ENCODE measurements around the gene PAXX.

The PAXX gene

DNA sequence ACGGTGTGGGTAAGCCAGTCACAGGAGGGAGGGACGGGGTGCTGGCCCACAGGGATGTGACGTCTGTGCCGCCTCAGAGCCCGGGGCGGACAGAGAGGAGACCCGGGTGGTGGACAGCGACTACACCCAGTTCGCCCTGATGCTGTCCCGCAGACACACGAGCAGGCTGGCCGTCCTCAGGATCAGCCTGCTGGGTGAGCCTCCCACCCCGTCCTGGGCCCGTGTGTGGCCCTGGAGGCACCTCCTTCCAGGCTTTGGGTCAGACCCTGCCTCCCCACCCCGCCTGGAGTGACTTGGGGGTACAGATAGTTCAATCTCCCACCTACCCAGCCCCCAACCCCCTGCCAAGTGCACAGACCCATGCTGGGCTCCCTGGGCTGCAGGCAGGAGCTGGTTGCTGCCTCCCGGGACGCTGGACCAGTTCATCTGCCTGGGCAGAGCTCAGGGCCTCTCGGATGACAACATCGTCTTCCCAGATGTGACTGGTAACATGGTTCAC lies 38.4 kb upstream of the PAXX start:
- no peak for DNase-seq

DNA sequence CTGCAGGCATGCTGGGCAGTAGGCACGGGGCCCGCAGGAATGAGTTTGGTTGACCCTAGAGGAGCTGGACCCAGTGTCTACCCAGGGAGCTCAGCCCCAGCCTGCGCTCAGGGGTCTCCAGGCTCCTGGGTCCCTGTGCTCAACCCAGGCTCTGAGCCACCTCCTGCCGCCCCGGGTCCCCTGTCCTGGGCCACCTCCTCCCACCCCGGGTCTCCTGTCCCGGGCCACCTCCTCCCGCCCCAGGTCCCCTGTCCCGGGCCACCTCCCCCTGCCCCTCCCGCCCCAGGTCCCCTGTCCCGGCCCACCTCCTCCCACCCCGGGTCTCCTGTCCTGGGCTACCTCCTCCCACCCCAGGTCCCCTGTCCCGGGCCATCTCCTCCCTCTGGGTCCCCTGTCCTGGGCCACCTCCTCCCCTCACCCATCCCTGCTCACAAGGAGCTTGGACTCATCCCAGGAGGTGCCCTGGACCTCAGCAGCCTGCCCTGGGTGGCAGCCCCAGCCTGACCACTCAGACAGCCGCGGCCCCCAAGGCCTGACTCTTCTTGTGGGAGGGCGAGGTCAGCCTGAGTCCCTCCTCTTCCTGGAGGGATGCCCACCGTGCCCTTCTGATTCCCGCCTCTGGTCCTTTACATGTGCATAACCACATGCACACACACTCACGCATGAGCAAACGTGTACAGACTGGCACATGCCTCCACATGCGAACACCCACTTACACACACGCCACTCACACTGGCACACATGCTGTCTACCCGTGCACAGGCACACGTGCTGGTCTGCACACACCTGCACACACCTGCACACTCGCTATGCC lies 37.7 kb upstream of the PAXX start:
- no peak for DNase-seq

DNA sequence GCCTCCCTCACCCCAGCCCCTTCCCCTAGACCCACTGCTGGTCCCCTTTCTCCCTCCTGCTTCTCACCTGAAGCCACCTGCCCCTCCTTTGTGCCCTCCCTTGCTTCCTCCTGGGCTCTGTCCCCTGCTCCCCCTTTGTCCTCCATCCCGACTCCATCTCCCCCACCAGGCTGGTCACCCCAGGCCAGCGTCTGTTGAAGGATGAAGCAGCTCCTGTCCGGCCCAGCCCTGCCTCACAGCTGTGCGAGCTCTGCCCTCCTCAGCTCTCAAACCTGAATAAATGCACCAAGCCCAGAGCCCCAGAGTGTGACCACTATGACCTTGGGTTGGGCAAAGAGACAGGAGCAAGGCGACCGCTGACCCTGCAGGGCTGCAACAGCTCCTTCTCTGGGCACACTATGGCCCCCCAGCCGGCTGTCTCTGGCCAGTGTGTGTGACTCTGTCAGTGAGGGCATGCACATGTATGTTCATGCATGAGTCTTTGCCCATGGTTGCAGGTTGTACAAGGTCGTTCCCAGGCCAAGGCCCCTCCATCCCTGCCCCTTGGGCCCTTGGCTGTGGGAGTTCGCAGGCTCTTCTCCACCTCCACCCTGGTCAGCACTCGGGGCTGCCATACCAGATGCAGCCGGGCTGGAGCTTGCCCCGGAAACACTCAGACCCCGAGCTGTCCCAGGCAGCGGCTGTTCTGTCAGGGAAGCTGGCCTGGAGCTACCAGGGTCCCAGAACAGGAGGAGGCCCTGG lies 36.9 kb upstream of the PAXX start:
- DNase-seq, result no peak

DNA sequence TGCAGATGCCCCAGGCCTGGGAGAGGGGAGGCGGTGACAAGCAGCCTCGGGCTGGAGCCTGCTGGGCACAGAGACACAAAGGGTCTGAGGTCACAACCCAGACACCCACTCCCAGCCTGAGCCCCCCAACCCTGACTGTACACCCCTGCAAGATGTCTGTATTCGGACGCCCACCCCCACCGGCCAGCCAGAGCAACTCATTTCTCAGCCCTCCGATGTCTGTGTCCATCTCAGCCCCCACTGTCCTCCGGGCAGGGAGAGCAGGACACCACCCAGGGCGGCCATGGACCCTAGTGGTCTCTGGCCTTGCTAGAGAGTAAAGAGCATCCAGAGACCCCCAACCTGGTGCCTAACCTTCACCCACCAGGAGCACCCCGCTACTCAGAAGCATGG lies 36.3 kb upstream of the PAXX start:
- DNase-seq, result no peak

DNA sequence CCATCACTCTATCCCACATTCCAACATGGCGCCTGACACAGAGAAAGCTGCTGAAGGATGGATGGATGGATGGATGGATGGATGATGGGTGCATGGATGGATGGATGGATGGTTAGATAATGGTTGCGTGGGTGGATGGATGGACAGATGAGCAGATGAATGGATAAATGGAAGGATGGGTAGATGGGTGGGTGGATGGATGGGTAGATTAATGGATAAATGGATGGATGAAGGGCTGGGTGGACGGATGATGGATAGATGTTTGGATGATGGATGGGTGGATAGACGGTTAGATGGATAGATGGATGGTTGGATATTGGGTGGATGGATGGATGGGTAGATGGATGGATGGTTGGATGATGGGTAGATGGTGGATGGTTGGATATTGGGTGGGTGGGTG lies 35.6 kb upstream of the PAXX start:
- no peak for DNase-seq

DNA sequence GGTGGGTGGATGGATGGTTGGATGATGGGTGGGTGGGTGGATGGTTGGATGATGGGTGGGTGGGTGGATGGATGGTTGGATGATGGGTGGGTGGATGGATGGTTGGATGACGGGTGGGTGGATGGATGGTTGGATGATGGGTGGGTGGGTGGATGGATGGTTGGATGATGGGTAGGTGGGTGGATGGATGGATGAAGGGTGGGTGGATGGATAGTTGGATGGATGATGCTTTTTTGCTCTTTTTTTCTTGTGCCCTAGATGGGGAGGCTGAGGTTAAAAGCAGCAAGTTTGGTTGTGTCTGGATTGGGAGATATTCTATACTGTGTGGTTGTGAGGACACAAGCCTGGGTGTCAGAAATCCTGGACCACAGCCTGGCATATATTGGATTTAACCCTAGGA lies 34.8 kb upstream of the PAXX start:
- no peak for DNase-seq

DNA sequence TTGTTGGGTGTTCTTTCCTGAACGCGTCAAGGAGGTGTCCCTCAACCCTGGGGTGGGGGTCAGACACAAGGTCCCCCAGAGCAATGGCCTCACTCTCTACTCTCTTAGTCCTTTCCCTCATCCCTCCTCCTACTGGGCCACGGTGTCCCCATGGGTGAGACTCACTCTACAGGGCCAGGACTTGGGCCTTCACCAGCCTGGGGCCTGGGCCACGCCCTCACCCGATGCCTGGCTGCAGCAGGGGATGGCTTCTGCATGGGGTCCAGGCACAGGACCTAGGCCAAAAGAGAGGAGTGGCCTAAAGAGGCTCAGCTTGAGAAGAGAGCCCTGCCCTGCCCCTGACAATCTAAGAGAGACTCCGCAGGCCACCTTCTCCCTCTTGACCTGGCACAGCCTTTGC lies 34.3 kb upstream of the PAXX start:
- DNase-seq, result no peak

DNA sequence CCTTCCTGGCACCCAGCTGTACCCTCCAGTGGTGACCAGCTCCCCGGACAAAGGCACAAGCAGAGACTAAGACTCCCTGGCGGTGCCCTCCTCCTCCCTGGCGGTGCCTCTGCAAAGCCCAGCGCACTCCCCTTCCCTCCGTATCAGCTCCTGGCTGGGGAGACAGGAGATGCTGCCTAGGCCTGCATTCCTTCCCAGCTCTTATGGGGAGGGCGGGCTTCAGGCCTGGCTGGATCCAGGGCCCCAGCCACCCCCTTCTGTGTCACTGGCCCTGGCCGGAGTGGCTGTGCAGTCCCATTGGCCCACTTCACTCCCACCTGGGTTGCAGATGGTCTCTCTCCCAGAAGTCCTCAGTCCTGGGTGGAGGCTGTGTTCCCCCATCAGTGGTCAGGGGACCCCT lies 33.7 kb upstream of the PAXX start:
- no peak for DNase-seq

DNA sequence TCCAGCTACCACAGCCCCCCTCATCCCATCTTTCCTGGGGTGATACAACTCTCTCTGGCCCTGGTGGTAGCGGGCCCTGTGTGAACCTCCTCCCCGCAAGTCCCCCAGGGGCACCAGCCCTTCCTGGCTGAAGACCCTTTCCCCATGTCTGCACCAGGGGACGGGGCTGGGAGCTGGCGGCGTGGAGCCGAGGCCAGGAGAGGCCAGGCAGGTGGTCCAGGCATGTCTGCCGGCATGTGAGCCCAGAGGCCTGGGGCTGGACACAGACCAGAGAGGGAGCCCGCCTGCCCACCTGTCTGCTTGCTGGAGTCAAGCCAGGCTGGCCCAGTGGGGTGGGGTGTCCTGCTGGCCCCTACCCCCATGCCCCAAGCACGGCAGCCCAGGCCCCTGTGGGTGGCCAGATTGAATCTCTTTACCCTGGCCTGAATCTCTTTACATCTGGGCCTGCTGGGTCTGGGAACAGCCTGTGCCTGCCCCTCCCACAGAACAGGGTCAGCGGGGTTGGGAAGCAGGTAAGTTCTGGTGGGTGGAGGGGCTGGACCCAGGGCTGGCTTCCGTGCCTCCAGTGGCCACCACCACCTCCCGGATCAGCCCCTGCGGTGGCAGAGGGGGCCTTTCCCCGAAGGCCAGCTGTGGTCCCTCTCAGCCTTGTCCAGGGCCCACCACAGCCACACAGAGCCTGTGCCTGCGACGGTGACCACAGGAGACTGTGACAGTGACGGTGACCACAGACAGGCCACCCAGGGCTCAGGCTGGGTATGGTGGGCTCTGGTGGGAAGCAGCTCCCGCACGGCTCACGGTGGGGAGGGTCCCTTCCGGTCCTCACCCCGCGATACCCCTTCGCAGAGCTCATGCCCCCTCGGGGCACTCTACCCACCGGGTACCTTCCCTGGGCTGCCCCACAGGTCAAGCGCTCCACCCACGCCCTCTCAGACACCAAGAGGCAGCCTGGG lies 33.0 kb upstream of the PAXX start:
- DNase-seq, result no peak

DNA sequence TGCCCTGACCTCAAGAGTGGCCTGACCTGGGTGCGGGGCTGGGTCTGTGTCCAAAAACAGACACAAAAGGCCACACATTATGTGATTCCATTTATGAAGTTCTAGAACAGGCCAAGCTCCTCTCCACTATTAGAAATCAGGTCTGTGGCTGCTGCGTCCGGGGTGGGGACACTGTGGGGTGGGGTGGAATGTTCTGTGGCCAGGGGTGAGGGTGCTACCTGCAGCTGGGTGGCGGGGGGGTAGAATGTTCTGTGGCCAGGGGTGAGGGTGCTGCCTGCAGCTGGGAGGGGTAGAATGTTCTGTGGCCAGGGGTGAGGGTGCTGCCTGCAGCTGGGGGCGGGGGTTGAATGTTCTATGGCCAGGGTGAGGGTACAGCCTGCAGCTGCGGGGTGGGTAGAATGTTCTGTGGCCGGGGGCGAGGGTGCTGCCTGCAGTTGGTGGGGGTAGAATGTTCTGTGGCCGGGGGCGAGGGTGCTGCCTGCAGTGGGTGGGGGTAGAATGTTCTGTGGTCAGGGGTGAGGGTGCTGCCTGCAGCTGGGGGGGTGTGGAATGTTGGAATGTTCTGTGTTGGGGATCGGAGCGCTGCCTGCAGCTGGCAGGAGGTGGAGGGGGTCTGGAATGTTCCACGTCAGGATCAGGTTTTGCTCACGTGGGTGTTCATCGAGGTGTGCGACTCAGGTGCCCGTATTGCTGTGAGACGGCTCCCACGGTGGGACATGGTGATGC lies 31.8 kb upstream of the PAXX start:
- DNase-seq, result no peak

DNA sequence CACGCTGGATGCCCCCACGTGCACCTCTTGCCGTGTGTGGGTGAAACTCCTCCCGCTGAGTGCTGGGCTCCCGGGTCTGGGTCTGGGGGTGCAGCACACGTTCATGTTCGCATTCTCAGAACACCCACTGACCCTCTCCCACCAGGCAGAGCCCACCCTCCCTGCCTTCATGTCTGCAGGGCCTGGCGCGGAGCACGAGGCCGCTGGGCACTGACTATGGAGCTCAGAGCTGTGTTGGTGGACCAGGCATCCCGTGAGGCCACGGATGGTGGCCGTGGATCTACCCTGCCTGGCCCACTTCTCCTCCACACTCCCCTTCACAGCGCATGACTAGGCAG lies 31.3 kb upstream of the PAXX start:
- no peak for DNase-seq

DNA sequence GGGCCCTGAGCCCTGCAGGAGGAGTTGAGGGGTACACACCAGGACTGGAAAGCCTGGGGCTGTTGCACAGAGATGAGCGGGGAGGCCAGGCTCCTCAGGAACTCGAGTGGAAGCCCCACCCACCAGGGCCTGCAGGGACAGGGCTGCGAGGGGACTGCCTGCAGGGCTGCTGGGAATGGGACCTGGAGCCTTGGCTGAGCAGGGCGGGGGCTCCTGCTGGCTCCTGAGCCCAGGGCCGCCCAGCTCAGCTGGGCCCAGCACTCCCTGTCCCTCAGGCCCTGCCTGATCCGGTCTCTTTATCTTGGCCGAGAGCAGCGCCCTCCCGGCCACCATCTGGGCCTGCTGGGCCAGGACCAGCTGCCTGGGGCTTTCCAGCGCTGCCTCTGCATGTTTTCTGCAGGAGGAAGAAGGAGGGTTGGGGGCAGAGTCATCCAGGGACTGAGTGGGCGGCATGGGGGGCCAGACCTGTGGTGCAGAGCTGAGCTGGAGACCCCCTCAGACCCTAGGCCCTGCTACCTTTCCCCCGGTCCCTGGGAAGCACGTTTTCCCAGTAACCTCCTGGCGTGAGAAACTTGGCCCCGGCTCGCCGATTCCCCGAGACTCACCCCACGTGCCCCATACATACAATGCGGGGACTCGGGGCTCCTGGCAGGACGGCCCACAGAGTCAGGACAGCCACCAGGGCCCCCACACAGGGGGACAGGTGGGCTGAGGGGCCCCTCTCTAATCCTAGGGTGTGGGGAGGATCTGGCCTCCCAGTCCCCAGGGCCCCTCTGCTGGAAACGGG lies 30.8 kb upstream of the PAXX start:
- no peak for DNase-seq

DNA sequence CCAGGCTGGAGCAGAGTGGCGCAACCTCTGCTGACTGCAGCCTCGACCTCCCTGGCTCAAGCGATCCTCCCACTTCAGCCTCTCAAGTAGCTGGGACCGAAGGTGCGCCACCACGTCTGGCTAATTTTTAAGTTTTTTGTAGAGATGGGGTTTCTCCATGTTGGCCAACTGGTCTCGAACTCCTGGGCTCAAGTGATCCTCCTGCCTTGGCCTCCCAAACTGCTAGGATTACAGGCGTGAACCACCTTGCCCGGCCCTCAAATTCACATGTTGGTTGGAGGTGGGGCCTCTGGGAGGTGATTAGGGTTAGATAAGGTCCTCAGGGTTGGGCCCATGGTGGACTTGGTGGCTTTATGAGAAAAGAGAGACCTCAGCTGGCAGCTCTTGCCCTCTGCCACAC lies 30.1 kb upstream of the PAXX start:
- no peak for DNase-seq

DNA sequence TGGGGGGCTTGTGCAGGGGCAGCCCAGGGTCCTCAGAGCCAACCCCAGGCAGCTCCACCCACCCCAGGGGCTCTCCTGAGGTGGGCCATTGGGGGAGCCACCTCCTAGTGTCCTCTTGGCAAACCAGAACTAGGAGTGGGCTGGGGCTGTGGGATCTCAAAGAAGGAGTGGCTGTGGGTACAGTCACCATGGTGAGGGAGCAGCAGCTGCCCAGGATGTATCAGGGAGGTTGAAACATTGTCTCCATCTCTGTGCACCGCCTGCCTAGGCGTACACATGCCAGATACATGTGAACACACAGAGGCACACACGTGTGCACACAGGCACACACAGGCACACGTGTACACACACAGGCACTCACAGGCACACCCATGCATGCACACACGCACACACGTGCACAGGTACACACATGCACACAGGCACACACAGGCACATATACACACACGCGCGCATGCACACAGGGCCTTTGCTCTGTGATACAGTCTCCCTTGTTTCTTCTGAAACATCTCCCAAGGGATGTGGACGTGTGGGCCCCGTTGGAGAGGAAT lies 29.4 kb upstream of the PAXX start:
- no peak for DNase-seq

DNA sequence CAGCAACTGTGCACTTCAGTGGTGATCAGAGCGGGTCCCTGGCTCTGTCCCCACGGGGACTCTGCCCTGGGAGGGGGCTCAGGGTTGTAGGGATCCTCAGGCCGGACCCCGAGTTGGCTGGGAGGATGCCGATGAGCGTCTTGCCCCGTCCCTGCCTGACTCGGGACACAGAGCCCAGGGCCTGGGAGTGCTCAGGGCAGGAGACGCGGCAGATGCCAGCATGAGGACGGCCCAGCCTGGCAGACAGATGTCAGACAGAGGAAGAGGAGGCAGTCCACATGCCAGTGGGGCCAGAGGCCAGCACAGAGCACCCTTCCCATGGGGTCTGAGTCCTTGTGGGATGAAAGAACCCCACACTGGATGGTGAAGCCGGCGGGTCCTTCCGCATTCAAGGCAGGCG lies 28.9 kb upstream of the PAXX start:
- DNase-seq, result no peak

DNA sequence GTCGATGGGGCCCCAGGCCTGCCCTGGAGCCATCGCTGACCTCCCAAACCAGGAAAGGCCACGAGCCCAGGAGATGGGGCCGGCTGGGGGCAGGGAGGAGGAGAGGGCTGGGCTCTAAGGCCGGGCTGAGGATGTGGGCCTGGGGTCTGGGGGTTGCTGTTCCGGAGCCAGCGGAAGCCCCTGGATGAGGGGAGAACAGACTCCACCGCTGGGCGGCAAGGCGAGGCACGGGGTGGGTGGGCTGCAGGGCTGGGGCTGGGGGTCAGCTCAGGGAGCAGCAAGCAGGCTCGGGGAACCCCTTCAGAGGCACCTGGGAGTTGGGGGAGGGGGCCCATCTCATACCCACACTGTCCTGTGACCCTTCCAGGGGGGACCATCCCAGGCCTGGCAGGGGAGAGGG lies 28.5 kb upstream of the PAXX start:
- no peak for DNase-seq

DNA sequence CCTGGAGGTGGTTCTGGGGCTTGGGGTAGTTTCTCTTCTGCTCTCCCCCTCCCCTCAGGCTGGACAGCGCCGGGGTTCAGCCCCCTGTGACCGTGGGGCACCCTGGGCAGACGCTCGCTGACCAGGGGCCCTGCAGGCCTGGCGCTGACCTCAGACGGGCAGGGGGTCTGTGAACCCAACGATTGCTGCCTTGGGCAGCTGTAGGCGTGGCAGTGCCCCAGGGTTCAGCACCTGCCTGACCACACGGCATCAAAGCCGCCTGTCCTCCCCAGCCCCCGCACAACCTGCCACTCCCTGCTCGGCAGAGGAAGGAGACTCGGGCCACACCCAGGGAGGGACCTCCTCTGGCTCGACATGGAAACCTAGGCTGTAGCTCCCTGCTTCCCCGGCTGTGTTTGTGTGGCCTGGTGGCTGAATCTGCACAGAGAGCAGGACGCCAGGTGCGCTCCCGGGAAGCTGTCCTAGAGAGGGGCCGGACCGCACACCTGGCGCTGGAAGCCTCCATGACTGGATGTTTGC lies 28.0 kb upstream of the PAXX start:
- DNase-seq, result no peak

DNA sequence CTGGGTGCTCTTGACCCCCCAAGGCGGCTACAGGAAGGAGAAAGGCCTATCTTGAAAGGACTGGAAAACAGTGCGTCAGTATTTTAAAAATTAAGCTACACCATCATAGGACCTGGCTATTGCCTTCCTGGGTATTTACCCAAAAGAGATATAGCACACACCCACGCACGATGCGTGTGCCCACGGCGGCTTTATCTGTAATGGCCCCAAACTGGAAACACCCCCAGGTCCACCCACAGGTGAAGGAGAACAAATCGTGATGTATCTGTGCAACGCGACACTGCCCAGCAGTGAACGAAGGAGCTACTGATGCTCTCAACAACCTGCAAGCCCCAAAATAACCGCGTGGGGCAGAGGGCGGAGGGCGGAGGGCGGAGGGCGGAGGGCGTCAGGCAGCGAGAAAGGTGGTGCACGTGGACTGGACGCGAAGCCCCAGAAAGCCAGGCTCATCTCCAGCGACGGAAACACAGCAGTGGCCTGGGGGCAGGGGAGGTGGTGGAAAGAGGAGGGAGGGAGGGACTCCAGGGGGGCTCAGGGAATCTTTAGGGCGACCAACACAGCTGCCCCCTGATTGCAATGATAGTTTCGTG lies 27.3 kb upstream of the PAXX start:
- no peak for DNase-seq

DNA sequence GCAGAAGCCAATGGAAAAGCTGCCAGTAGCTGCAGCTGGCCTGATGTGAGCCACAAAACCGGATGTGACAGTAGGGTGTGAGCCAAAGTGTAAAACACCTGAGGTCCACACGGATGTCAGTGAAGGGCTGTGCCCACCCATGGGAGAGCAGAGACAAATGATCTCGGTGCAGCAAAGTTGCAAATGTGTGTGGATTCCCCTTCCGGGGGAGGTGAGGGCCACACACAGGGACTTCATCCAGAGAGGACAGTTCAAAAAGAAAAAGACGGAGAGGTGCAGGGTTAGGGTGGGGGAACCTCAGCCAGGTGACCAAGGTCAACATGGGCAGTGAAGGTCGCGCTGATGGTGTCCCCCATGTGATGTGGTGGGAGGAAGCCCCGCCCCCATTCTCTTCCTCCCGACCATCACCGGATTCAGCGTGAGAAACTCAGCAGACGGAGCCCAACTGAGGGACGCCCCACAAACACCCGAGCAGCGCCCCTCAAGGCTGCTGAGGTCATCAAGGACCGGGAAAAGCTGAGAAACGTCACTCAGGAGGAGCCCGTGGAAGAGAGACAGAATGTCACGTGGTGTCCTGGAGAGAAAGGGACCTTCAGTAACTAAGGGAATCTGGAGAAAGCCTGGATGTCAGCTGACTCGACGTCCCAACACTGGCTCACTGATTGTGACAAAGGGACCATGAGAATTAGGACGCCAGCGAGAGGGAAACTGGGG lies 26.3 kb upstream of the PAXX start:
- DNase-seq, result no peak

Measured in DMS79 (cell line).